Stomach (tissue), 9 donors: ENCODE measurements around the gene SLC17A9. TPM values are rescaled to one million over a fixed set of nuclear protein-coding genes. Genes with fewer than 3 reads are reported as not detected.

ENCODE experiments used
- DNase-seq, 2 donors: peaks; one replicate each; pipeline versions ENCODE4 v3.0.0 to v3.0.0-alpha.2; 2013 to 2019
- H3K27ac ChIP-seq, 5 donors: fragments of 200-600 bp in 4 of 5; sonication (generic) in 4 of 5; one replicate each; pipeline ENCODE4 v1.5.1; 2013 to 2019; ENCODE audit warnings: mild to moderate bottlenecking in 1 of 5, moderate library complexity in 1 of 5
- H3K27me3 ChIP-seq, 3 donors: fragments of 200-600 bp; sonication (generic); one replicate each; pipeline ENCODE4 v1.5.1; 2017 to 2019; ENCODE audit warnings: mixed run types in 1 of 3
- H3K36me3 ChIP-seq, 4 donors: fragments of 200-600 bp; sonication (generic); 1 replicate in 3 of 4; 2 replicates in 1 of 4; pipeline ENCODE4 v1.5.1; 2016 to 2019
- H3K4me1 ChIP-seq, 4 donors: fragments of 200-600 bp; sonication (generic); one replicate each; pipeline ENCODE4 v1.5.1; 2016 to 2019
- H3K4me3 ChIP-seq, 4 donors: fragments of 200-600 bp; sonication (generic) in 3 of 4; one replicate each; pipeline ENCODE4 v1.5.1; 2016 to 2019; ENCODE audit warnings: mild to moderate bottlenecking in 1 of 4
- H3K9me3 ChIP-seq, 4 donors: fragments of 200-600 bp; sonication (generic); one replicate each; pipeline ENCODE4 v1.5.1; 2016 to 2019
- EP300 ChIP-seq: sonication (generic); formaldehyde crosslinking; IDR thresholded peaks from one replicate; pipeline ENCODE4 v1.6.1; 2017; ENCODE audit warnings: antibody characterized with exemption
- POLR2A ChIP-seq, 4 donors: fragments of 450-650 bp; IDR thresholded peaks; one replicate each; pipeline ENCODE4 v1.6.1; 2016; ENCODE audit warnings: antibody characterized with exemption in 4 of 4, control low read depth in 2 of 4, mild to moderate bottlenecking in 1 of 4, moderate library complexity in 1 of 4
- POLR2AphosphoS5 ChIP-seq, 3 donors: sonication (generic); formaldehyde crosslinking; IDR thresholded peaks; one replicate each; pipeline ENCODE4 v1.6.1; 2016; ENCODE audit warnings: antibody characterized with exemption in 3 of 3
- WGBS, 5 donors: extraction: QIAGEN DNeasy Blood & Tissue Kit in 3 of 5; methylation state at CpG; one replicate each; pipeline versions ENCODE4 v1.1.5 to v1.1.7; 2013 to 2018; 5-methylcytosine and 5-hydroxymethylcytosine counted together
- intact Hi-C: fragments of 100-400 bp; cut with DNase I; formaldehyde crosslinking; loops from one replicate; pipeline ENCODE4 v1.15.1; 2023; ENCODE audit warnings: low total_unique reads
- polyA plus RNA-seq, 3 donors: library from polyadenylated mRNA; stranded (reverse); fragments of 200-250 nt; gene quantifications; one replicate each; pipeline ENCODE4 v1.2.3, GENCODE V29; 2013
- total RNA-seq, 5 donors: library from RNA; depleted of rRNA; stranded (reverse); fragments of >200 nt; gene quantifications; one replicate each; pipeline versions ENCODE4 v1.1.0 to v1.2.3, GENCODE V29; 2014 to 2016
- TF ChIP-seq, protein P1 (sequence below), 7 experiments: fragments of 450-650 bp in 4 of 7; fragments of 200-600 bp in 3 of 7; sonication (generic) in 3 of 7; IDR thresholded peaks; one replicate each; pipeline ENCODE4 v1.5.1; 2016 to 2019; ENCODE audit warnings: antibody characterized with exemption in 7 of 7, control low read depth in 2 of 7, mild to moderate bottlenecking in 1 of 7
- donor health status: healthy with polysubstance abuse.
- donor health status: Bipolar disorder and iron deficiency.
- donor health status: healthy.

SLC17A9 gene
- total and polyA plus RNA-seq, 8 donors: 1.1 to 76.4 (median 12.6) TPM

DNA sequence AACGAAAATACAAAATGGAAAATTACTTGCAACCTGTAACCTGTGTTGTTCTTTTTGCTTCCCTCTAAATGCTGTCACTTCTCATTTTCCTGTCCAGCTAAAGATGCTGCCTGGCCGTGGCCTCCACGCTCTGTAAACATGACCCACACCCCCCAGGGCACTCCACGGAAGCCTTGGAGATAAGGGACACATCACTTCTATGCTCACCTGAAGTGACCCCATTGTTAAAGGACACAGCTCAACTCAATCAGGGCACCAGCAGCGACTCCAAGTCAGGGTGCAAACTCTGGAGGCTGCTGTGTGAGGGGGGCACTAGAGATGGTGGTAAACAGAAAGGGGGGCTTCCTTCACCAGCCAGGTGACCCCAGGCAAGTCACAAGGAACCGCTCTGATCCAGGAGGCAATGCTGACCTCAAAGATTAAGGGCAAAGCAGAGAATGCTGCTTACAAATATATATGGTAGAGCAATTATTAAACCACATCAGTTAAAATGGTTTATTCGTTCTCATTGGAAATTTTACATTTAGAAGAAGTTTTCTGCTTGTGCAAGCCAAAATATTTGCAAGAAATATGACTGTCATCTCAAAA lies 39.4 kb upstream of the SLC17A9 start:
- no peak overlapping the region for H3K4me3 ChIP-seq
- peaks cover 48 to 60% (median 54%) of the 10 kb centered on the region in 4 donors for H3K36me3 ChIP-seq
- no peaks in the 10 kb centered on the region for H3K9me3 ChIP-seq
- H3K4me1 ChIP-seq: peaks cover 36 to 68% (median 57%) of the 10 kb centered on the region in 4 donors
- DNase-seq: no peak
- intact Hi-C loops: no loop called here
- H3K27me3 ChIP-seq: no peaks in the 10 kb centered on the region
- 60 to 74% (median 71%) methylated on average over 6 to 7 of the region's 7 CpGs for WGBS, 5 donors
- TF ChIP-seq EP300 (no peak), POLR2AphosphoS5 (IDR thresholded peaks at IDR 0.05) (no peak), POLR2A (IDR thresholded peaks at IDR 0.05) (no peak)
- TF ChIP-seq, protein P1, sequence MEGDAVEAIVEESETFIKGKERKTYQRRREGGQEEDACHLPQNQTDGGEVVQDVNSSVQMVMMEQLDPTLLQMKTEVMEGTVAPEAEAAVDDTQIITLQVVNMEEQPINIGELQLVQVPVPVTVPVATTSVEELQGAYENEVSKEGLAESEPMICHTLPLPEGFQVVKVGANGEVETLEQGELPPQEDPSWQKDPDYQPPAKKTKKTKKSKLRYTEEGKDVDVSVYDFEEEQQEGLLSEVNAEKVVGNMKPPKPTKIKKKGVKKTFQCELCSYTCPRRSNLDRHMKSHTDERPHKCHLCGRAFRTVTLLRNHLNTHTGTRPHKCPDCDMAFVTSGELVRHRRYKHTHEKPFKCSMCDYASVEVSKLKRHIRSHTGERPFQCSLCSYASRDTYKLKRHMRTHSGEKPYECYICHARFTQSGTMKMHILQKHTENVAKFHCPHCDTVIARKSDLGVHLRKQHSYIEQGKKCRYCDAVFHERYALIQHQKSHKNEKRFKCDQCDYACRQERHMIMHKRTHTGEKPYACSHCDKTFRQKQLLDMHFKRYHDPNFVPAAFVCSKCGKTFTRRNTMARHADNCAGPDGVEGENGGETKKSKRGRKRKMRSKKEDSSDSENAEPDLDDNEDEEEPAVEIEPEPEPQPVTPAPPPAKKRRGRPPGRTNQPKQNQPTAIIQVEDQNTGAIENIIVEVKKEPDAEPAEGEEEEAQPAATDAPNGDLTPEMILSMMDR (IDR thresholded peaks at IDR 0.05): no peak
- H3K27ac ChIP-seq: no peak overlapping the region

DNA sequence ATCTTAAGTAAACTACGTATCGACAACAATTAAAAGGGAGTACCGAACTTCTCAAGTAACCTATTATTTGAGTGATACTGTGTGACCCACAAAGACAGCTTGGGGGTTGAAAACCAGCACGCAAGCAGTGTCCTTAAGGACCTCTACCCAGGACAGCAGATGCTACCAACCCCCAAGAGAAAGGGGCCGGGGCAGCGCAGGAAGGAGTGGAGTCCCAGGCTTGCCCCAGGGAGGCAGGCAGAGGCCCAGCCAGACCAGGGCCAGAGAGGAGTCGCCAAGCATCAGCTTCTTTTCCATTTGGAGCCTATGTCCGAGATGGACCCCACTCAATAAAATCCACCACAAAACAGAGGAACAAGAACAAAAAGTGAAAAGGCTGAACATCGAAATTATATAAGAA lies 38.1 kb upstream of the SLC17A9 start:
- Histone ChIP-seq H3K27ac (no peak overlapping the region), H3K4me3 (no peak overlapping the region), H3K36me3 (peaks cover 35 to 47% (median 41%) of the 10 kb centered on the region in 4 donors), H3K27me3 (no peaks in the 10 kb centered on the region), H3K9me3 (no peaks in the 10 kb centered on the region), H3K4me1 (peaks cover 49 to 71% (median 66%) of the 10 kb centered on the region in 4 donors)
- intact Hi-C loops: no loop called here
- TF ChIP-seq, protein P1 (IDR thresholded peaks at IDR 0.05): no peak
- TF ChIP-seq EP300: no peak
- TF ChIP-seq POLR2AphosphoS5 (IDR thresholded peaks at IDR 0.05): no peak
- TF ChIP-seq POLR2A (IDR thresholded peaks at IDR 0.05): no peak
- DNase-seq: no peak
- 54 to 71% (median 61%) methylated on average over 9 of the region's 9 CpGs for WGBS, 5 donors

GRCh38 chr20:62914970-62915457 lies 37.5 kb upstream of the SLC17A9 start:
- Histone ChIP-seq H3K4me1 (peaks cover 55 to 77% (median 72%) of the 10 kb centered on the region in 4 donors), H3K36me3 (peaks cover 29 to 41% (median 35%) of the 10 kb centered on the region in 4 donors), H3K9me3 (no peaks in the 10 kb centered on the region), H3K4me3 (no peak overlapping the region), H3K27me3 (no peaks in the 10 kb centered on the region), H3K27ac (no peak overlapping the region)
- peak in 1 of 2 donors; percentile 81 for DNase-seq
- WGBS, 5 donors: 35 to 48% (median 44%) methylated on average over 8 of the region's 8 CpGs
- TF ChIP-seq EP300 (no peak), POLR2A (IDR thresholded peaks at IDR 0.05) (no peak), POLR2AphosphoS5 (IDR thresholded peaks at IDR 0.05) (no peak)
- TF ChIP-seq, protein P1 (IDR thresholded peaks at IDR 0.05): no peak
- intact Hi-C loops: no loop called here

DNA sequence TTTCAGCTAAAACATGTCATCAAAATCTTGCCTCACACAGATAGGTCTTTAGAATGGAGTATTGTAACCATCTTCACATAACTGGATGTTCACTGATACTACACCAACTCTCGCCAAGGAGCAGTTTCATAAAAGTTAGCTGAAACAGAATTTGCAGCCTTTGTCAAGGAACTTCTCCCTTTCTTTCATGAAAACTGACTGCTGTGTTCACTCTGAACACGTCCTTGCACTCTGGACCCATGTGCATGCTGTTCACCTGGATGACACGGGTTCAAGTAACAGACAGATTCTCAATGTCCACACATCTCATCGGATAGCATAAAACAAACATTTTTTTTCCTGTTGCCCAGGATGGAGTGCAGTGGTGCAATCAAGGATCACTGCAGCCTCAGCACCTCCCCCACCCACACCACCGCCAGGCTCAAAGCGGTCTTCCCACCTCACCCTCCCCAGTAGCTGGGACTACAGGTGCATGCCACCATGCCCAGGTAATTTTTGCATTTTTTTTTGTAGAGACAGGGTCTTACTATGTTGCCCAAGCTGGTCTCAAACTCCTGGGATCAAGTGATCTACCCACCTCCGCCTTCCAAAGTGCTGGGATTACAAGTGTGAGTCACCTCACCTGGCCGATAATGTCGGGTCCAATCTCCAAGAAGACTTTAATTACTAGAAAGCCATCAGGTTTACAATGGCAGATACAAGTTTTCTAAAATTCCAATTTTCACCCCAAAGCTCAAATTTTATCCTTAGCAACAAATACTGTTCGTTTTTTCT lies 35.6 kb upstream of the SLC17A9 start:
- Histone ChIP-seq H3K36me3 (peaks cover 12 to 23% (median 16%) of the 10 kb centered on the region in 4 donors), H3K27me3 (no peaks in the 10 kb centered on the region), H3K27ac (no peak overlapping the region), H3K4me1 (peaks cover 72 to 95% (median 88%) of the 10 kb centered on the region in 4 donors), H3K4me3 (no peak overlapping the region), H3K9me3 (no peaks in the 10 kb centered on the region)
- no peak for DNase-seq
- 64 to 73% (median 70%) methylated on average over 10 of the region's 10 CpGs for WGBS, 5 donors
- TF ChIP-seq EP300 (no peak), POLR2A (IDR thresholded peaks at IDR 0.05) (no peak), POLR2AphosphoS5 (IDR thresholded peaks at IDR 0.05) (no peak)
- TF ChIP-seq, protein P1 (IDR thresholded peaks at IDR 0.05): no peak
- intact Hi-C loops: no loop called here
